Tibial artery (tissue), 4 donors: ENCODE results near the gene C1orf210.

Source experiments
- DNase-seq, 2 donors: peaks; one replicate each; pipeline ENCODE4 v3.0.0-alpha.2; 2019
- H3K27ac ChIP-seq, 2 donors: fragments of 200-600 bp; sonication (generic) in 1 of 2; 1 replicate in 1 of 2; 2 replicates in 1 of 2; pipeline ENCODE4 v1.5.1; 2018 to 2019; ENCODE audit warnings: mild to moderate bottlenecking in 1 of 2
- H3K27me3 ChIP-seq, 2 donors: fragments of 200-600 bp; sonication (generic) in 1 of 2; one replicate each; pipeline versions ENCODE4 v1.5.1 to v1.6.0; 2016 to 2019
- H3K36me3 ChIP-seq, 3 donors: fragments of 200-600 bp; sonication (generic) in 2 of 3; one replicate each; pipeline ENCODE4 v1.5.1; 2016 to 2019; ENCODE audit warnings: mild to moderate bottlenecking in 2 of 3
- H3K4me1 ChIP-seq, 4 donors: fragments of 200-600 bp; sonication (generic) in 2 of 4; 1 replicate in 3 of 4; 2 replicates in 1 of 4; pipeline ENCODE4 v1.5.1; 2016 to 2019
- H3K4me3 ChIP-seq, 2 donors: fragments of 200-600 bp; sonication (generic) in 1 of 2; 1 replicate in 1 of 2; 2 replicates in 1 of 2; pipeline ENCODE4 v1.5.1; 2018 to 2019; ENCODE audit warnings: mild to moderate bottlenecking in 2 of 2
- H3K9me3 ChIP-seq, 3 donors: fragments of 200-600 bp; sonication (generic) in 1 of 3; one replicate each; pipeline ENCODE4 v1.5.1; 2016 to 2019
- intact Hi-C: fragments of 100-400 bp; cut with DNase I; formaldehyde crosslinking; loops from one replicate; pipeline ENCODE4 v1.15.0; 2023; ENCODE audit warnings: low total_unique reads
- TF ChIP-seq, protein P1 (sequence below), 2 experiments: fragments of 200-600 bp in 1 of 2; fragments of 450-650 bp in 1 of 2; IDR thresholded peaks; one replicate each; pipeline ENCODE4 v1.5.1; 2017 to 2019; ENCODE audit warnings: antibody characterized with exemption in 2 of 2, mild to moderate bottlenecking in 1 of 2, moderate library complexity in 1 of 2

The C1orf210 gene

DNA sequence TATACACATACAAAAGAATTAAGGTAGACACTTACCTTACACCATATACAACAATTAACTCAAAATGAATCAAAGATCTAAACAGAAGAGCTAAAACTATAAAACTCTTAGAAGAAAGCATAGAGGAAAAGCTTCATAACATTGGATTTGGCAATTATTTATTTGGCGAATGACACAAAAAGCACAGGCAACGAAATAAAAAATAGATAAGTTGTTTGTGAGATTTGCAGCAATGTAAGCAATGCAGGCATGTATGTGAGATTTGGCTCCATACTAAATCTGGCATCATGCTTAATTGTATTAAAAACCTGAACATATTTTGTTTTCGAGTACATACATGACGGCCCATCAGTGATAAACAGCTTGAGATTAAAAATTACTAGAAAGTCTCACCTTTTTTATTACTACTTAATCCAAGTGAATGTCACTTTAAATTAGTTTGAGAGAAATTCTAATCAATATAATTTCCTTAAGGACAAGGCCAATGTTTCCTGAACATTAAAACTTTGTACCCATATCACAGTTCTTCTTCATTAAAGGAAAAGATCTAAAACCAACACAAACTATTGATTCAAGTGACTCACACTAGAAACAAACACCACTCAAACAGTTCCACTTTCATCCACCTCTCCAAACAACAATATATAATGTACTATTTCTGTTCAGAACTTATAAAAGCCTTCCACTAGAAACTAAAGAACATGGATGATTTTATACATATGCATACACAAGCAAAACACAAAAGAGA is 38.7 kb downstream of the C1orf210 start:
- intact Hi-C loops = no loop called here
- Histone ChIP-seq H3K9me3 (no peaks in the 10 kb centered on the region), H3K4me3 (no peak overlapping the region), H3K4me1 (no peaks in the 10 kb centered on the region), H3K27me3 (no peaks in the 10 kb centered on the region), H3K27ac (no peak overlapping the region), H3K36me3 (no peaks in the 10 kb centered on the region)
- DNase-seq = no peak
- TF ChIP-seq, protein P1, sequence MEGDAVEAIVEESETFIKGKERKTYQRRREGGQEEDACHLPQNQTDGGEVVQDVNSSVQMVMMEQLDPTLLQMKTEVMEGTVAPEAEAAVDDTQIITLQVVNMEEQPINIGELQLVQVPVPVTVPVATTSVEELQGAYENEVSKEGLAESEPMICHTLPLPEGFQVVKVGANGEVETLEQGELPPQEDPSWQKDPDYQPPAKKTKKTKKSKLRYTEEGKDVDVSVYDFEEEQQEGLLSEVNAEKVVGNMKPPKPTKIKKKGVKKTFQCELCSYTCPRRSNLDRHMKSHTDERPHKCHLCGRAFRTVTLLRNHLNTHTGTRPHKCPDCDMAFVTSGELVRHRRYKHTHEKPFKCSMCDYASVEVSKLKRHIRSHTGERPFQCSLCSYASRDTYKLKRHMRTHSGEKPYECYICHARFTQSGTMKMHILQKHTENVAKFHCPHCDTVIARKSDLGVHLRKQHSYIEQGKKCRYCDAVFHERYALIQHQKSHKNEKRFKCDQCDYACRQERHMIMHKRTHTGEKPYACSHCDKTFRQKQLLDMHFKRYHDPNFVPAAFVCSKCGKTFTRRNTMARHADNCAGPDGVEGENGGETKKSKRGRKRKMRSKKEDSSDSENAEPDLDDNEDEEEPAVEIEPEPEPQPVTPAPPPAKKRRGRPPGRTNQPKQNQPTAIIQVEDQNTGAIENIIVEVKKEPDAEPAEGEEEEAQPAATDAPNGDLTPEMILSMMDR (IDR thresholded peaks at IDR 0.05) = no peak

DNA sequence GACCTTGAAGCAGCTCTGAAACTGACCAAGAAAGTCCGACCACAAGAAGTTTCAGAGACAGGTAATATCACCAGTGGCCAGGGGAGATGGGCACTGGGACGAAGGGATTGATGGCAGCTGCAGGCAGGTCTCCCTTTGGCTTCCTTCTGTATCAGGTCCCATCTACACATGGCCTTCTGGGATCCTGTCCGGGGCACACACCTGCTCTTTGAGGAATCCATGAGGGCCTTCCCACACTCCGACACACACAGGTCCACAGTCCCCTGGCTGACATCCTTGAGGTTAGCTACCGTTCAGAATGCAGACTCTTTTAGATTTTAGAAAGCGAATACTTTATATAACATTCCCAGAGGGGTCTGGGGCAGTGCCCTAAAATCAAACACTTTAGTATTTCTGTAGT is 42.1 kb downstream of the C1orf210 start:
- Histone ChIP-seq H3K4me1 (no peaks in the 10 kb centered on the region), H3K27ac (no peak overlapping the region), H3K36me3 (no peaks in the 10 kb centered on the region), H3K9me3 (no peaks in the 10 kb centered on the region), H3K4me3 (no peak overlapping the region), H3K27me3 (no peaks in the 10 kb centered on the region)
- TF ChIP-seq, protein P1 (IDR thresholded peaks at IDR 0.05) = no peak
- intact Hi-C loops = no loop called here
- peak in 1 of 2 donors; percentile 16 for DNase-seq

DNA sequence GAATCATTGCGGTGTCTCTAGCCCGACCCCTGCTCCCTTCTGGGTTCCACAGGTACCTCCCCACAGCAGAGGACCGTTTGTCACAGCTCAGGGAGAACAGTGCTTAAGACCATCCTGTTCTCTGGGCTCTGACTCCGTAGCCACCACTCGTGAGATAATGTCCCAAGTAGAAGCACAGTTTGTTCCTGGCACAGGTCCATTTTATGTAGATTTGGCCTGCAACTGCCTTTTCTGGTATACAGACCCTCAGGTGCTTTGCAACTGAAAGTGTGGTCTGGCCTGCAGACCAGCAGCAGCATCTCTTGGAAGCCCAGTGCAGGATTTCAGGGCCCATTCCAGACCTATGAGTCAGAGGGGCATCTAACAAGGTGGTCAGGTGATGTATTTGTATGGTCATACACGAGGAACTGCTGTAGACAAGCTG is 44.0 kb downstream of the C1orf210 start:
- Histone ChIP-seq H3K4me3 (no peak overlapping the region), H3K27ac (no peak overlapping the region), H3K9me3 (no peaks in the 10 kb centered on the region), H3K27me3 (no peaks in the 10 kb centered on the region), H3K36me3 (no peaks in the 10 kb centered on the region), H3K4me1 (no peaks in the 10 kb centered on the region)
- DNase-seq = peak in 1 of 2 donors; percentile 38
- intact Hi-C loops = no loop called here
- TF ChIP-seq, protein P1 (IDR thresholded peaks at IDR 0.05) = no peak

DNA sequence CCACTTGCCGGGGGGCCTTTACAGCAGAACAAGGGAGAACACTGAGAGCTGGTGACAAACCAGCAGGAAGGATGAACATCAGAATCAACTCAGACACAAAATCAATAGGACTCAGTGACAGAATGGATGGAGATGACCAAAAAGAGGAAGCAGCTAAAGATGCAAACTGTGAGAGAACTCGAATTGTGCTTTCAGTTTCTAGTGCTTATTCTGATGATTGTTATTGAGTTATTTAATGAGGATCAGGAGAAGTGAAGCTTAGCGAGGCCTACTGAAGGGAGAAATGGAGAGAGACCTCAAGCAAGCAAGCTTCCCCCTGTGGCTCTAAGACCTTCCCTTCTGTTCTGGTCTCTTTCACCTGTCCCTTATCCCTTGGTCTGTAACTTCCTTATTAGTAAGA is 45.9 kb downstream of the C1orf210 start:
- TF ChIP-seq, protein P1 (IDR thresholded peaks at IDR 0.05) = no peak
- H3K27me3 ChIP-seq = peaks cover 0 to 5% of the 10 kb centered on the region in 2 donors
- H3K9me3 ChIP-seq = no peaks in the 10 kb centered on the region
- intact Hi-C loops = no loop called here
- no peak overlapping the region for H3K4me3 ChIP-seq
- no peak overlapping the region for H3K27ac ChIP-seq
- H3K4me1 ChIP-seq = peaks cover 0 to 5% (median 0%) of the 10 kb centered on the region in 4 donors
- no peaks in the 10 kb centered on the region for H3K36me3 ChIP-seq
- no peak for DNase-seq

DNA sequence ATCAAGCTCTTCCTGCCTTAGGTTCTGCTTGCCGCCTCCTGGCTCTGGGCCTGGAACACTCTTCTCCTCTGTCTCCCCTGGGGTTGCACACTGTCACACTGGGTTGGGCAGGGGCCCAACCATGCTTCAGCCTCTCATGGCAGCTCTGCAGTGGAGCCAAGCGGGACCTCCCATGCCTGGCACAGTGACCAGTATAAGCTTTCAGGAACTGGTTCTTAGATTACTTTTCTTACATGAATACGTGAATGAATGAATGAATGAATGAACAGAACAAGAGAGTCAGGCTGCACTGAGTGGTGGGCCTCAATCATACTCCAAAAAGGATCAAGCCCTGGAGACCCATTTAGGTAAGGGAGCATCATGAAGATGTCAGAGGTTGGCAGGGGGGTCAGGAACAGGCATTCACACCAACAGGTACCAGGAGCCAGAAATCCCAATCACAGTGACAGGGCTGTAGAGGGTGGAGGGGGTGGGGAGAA is 46.4 kb downstream of the C1orf210 start:
- intact Hi-C loops = no loop called here
- H3K27ac ChIP-seq = no peak overlapping the region
- peaks cover 0 to 5% of the 10 kb centered on the region in 2 donors for H3K27me3 ChIP-seq
- peaks cover 0 to 5% (median 0%) of the 10 kb centered on the region in 4 donors for H3K4me1 ChIP-seq
- no peaks in the 10 kb centered on the region for H3K36me3 ChIP-seq
- TF ChIP-seq, protein P1 (IDR thresholded peaks at IDR 0.05) = no peak
- no peaks in the 10 kb centered on the region for H3K9me3 ChIP-seq
- DNase-seq = peak in 1 of 2 donors; percentile 52
- H3K4me3 ChIP-seq = no peak overlapping the region
